Hematopoietic multipotent progenitor cell treated with erythropoietin and hydrocortisone succinate and interleukin-3 and kit ligand, for 4 days (in vitro differentiated cells): ENCODE results near the gene KCNIP3.
A peak's percentile ranks its signal among the peaks of the same experiment; 100 is the strongest.

Experiments used
- DNase-seq: peaks from one replicate; pipeline ENCODE4 v3.0.0-alpha.2; 2015

Gene KCNIP3

DNA sequence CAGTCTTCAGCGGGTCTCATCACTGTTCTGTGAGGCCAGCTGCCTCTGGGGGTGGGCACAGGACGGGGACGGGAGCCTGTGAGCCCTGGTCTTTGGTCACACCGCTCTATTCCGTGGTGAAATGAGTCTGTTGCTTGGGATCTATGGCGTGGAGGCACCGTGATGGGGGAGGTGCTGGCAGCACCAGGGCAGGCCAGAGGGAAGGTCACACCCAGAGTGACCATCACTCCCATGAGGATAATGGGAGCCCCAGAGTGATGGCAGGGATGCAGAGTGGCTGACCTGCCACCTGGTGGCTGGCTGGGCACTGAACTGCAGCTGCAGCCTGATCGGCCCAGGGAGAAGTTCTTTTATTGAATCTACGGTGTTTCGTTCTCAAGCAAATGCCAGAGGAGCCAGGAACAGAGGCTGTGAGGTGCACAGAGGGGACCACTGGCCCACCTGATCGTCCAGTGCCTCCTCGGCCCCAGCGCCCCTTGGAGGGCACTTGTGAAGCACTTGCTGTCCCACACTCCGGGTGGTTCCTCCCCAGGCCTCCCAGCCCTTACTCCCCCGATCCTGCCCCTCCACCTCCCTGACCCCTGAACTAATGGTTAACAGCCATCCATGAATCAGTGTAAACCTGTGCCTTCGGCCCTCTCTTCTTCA lies 17.9 kb downstream of the KCNIP3 start:
- peak; percentile 26 for DNase-seq

DNA sequence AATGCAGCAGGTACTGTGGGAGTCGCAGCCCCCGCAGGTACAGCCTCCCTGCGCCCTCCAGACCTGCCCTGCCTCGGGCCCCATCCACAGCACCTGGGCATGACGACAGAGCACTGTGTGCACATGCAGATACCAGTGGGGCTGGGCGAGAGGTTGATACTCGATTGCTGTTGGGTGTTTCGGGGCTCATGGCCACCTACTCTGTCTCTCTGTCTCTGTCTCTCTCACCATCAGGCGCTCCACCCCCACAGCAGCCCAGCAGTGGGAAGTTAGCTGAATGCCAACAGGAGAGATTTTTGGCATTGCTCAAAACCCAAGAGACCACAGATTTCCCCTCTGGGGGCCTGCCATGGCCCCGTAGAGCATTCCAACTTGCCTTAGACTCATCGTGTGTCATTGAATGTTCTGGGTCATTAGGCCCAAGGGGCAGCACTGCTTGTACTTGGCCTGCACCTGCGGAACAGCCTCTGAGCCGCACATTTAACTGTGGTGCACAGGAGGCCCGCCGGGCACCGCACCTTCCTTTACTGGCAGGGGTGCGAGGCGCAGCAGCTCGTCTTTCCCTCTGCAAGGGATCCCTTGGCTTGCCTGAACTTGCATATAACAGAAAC lies 18.8 kb downstream of the KCNIP3 start:
- DNase-seq: no peak

DNA sequence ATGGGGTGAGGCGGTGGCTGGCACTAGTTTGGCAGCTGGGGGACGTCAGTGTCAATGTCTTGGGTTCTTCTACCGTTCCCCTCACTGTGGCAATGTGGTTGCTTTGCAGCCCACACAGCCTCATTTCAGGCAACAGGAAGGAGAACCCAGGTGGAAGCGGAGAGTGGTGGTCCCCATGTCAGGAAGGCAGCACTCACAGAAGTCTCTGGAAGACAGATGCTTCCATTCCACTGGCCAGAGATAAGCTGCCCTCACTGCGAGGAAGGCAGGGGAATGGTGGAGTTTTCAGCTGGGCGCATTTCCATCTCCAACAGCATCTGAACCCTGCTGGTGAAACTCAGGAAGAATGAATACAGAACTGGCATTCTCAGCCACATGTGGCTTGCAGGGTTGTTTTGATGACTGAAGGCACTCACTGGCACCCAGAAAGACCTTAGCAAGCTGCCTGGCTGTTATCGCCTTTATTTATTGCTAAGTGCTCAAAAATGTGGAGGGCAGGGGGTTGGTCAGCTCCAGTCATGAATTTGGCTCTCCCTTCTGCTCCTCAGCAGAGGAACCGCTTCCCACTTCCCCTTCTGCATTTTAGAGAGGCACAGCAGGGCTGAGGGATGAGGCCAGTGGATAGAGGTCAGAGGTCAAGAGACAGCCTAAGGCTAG lies 19.4 kb downstream of the KCNIP3 start:
- DNase-seq: no peak

- no peak for DNase-seq
These were observed 20.0 kb downstream of the KCNIP3 start for GRCh38 chr2:95317123-95317500.

- DNase-seq: no peak
These were observed 20.7 kb downstream of the KCNIP3 start for GRCh38 chr2:95317665-95318425.

- DNase-seq: no peak
These were observed 21.5 kb downstream of the KCNIP3 start for GRCh38 chr2:95318431-95319220.

GRCh38 chr2:95319481-95320343 lies 22.6 kb downstream of the KCNIP3 start:
- DNase-seq: no peak

DNA sequence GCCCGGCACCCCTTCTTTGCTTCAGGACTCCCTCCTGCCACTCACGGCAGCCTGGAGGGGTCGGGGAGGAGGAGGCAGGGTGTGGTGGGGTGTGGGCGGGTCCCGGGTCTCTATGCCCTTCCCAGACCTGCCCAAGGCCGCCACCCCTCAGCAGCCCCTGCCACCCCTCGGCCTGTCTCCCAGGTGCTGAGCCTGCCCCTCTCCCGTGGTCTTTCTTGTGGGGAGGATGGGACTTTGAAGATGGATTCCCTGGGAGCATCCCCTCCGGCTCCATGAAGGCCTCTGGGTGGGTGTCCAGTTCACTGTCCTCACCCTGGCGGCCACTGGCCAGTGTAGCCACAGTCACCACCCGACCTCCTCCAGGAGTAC lies 23.2 kb downstream of the KCNIP3 start:
- DNase-seq: no peak

DNA sequence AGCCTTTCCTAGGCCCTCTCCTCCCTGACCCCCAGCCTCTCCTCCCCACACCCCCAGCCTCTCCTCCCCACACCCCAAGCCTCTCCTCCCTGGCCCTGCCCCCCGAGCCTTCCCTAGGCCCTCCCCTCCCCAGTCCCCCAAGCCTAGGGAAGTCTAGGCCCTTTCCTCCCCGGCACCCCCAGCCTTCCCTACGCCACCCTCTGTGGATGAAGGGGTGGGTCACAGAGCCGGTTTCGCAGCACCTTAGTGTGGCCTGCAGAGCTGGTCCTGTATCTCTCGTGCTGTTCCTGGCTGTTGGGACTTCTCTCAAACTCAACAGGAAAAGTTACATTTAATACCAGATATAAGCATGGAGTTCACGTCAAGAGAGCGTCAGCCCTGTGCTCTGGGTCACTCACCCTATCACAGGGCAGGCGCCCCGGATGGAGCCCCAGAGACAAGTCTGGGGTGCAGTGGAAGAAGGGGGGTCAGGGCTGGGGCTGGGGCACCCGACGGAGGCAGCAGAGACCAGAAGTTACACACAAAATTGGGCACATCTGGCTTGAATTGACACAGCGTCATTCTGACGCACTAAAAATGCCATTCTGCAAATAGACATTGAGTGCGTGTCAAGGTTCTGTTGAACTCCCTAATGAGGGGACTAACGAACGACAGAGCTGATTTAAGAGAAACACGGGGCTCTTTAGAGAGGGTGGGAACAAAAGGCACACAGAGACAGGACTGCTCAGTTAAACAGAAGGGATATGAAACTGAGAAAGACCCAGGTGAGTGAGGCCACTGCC lies 24.0 kb downstream of the KCNIP3 start:
- no peak for DNase-seq

DNA sequence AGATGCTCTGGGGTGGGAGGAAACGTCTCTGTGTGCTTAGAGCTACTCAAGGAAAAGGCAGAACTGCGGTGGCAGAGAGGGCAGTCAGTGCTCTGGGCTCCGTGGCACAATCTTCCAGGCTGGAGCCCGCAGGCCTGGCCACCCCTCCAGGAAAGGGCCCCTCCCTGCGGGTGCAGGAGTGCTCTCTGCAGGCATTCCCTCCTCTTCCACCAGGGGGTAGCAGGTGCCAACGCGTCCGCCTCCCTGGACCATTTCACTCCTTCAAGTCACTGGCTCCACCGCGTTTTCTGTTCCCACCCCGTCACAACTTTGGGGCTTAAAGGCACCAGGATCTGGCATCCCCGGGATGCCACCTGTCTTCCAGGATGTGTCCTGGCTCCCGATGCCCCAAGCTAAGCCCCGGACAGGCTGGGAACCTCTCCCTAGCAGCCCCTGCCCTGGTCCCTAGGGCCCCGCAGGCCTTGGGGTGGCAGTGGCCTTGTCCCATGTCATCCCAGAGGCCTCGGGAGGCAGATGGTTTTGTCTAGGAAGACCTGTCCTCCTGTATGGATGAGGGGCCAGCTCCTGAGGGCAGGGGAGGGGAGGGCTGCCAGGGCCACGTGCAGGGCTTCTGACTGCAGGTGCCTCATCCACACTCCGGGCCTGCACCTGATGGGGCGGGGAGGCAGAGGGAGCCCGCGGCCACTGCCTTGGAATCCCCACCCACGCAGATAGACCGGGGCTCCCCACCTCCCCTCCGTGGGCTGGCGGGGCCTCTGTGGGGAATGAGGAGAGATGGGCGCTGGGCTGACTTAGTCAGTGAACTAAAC lies 26.4 kb downstream of the KCNIP3 start:
- DNase-seq: peak; percentile 15

GRCh38 chr2:95325026-95325425 lies 27.9 kb downstream of the KCNIP3 start:
- DNase-seq: no peak

- no peak for DNase-seq
These were observed 28.7 kb downstream of the KCNIP3 start for GRCh38 chr2:95325590-95326432.

- DNase-seq: no peak
These were observed 29.4 kb downstream of the KCNIP3 start for GRCh38 chr2:95326433-95327140.

DNA sequence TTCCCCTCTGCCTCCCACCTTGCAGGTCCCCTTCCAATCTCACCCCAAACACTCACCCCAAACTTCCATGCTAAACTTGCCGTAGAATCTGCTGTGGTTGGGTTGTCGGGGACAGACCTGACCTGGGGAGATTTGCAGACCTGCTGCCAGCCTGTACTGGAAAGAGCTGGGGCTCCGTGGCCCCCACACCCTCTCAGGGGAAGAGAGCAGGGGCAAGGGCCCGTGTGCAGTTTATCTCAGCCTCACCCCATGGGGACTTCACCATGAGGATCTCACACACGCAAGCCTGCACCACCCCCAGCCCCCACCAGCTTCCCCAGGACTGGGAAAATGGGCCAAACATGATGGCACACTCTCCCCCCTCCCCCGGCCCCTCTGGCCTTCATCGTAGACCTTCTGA lies 30.7 kb downstream of the KCNIP3 start:
- DNase-seq: no peak

DNA sequence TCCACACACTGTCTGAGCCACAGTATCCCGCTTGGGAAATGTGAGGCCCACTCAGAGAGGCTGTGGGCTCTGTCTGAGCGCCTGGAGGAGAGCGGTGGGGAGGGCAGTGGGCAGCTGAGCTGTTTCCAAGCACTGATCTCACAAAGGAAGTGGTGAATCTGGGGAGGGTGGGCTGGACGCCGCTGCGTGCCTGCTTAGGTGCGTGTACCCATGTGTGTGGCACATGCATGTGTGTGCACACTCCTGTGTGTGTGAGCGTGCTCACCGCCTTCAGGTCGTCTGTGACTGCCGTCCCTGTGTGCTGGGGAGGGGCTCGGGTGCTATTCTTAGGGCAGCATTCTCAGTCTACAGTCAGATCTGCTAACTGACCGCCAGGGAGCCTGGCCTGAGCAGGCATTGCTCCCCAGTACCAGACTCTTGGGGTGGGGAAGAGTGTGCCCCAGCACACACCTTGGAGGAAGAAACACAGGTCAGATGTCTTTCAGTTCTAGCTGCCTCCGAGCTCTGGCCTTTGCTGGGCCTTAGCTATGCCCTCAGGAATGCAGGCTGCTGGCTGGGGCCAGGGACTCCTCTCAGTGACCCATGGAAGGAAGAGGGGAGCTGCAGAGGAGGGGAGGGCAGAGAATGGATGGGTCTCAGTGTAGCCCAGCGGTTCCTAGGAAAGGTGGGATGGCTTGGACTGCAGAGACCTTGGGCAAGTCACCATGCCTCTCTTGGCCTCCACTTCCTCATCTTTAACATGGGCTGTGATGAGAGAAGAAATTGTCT lies 31.4 kb downstream of the KCNIP3 start:
- no peak for DNase-seq

DNA sequence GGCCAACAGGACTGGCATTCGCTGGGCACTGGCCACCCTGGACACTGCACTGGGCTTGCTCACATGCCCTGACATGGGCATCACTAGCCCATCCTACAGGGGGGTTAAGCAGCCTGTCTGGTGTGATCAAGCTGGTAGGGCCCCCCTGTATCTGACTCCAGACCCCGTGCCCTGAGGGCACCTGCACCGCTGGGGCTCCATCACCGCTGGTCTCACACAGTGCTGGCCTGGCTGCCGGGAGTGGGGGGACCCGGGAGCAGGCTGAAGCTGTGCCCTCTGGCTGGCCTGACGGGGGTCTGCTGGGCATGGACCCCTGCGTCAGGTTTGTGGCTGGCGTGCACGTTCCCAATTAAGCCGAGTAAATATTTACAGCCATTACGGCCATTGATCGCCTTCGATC lies 32.3 kb downstream of the KCNIP3 start:
- DNase-seq: no peak

- DNase-seq: no peak
These were observed 33.0 kb downstream of the KCNIP3 start for GRCh38 chr2:95329891-95330793.
